Measurements from ENCODE around the gene NPAS3. TPM values are rescaled to one million over a fixed set of nuclear protein-coding genes. Genes with fewer than 3 reads are reported as not detected.

NPAS3 gene
- total and polyA plus RNA-seq, 2 of the 8 experiments (the other 6 are each of a cell fraction or from before 2014, with no cell fraction given): 0.11 to 0.60 TPM

DNA sequence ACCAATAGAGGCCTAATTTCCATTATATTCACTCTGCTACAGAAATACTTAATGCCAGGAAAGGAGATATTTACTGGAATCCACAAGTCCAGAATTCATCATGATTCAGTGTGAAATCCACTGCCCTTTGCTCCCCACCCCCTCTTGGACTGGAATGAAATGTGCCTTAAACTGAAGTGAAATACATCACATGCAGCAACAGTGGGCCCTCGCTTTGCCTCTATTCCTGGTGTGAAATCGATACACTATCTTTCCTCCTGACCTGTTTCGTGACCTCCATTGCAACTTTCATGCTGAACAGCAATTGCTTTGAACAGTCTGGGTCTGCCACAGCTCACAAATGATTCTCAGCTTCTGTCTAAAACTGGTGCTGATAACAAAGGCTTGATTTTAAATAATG is 100.6 kb downstream of the NPAS3 start (continued):
- TF ChIP-seq, protein P1, sequence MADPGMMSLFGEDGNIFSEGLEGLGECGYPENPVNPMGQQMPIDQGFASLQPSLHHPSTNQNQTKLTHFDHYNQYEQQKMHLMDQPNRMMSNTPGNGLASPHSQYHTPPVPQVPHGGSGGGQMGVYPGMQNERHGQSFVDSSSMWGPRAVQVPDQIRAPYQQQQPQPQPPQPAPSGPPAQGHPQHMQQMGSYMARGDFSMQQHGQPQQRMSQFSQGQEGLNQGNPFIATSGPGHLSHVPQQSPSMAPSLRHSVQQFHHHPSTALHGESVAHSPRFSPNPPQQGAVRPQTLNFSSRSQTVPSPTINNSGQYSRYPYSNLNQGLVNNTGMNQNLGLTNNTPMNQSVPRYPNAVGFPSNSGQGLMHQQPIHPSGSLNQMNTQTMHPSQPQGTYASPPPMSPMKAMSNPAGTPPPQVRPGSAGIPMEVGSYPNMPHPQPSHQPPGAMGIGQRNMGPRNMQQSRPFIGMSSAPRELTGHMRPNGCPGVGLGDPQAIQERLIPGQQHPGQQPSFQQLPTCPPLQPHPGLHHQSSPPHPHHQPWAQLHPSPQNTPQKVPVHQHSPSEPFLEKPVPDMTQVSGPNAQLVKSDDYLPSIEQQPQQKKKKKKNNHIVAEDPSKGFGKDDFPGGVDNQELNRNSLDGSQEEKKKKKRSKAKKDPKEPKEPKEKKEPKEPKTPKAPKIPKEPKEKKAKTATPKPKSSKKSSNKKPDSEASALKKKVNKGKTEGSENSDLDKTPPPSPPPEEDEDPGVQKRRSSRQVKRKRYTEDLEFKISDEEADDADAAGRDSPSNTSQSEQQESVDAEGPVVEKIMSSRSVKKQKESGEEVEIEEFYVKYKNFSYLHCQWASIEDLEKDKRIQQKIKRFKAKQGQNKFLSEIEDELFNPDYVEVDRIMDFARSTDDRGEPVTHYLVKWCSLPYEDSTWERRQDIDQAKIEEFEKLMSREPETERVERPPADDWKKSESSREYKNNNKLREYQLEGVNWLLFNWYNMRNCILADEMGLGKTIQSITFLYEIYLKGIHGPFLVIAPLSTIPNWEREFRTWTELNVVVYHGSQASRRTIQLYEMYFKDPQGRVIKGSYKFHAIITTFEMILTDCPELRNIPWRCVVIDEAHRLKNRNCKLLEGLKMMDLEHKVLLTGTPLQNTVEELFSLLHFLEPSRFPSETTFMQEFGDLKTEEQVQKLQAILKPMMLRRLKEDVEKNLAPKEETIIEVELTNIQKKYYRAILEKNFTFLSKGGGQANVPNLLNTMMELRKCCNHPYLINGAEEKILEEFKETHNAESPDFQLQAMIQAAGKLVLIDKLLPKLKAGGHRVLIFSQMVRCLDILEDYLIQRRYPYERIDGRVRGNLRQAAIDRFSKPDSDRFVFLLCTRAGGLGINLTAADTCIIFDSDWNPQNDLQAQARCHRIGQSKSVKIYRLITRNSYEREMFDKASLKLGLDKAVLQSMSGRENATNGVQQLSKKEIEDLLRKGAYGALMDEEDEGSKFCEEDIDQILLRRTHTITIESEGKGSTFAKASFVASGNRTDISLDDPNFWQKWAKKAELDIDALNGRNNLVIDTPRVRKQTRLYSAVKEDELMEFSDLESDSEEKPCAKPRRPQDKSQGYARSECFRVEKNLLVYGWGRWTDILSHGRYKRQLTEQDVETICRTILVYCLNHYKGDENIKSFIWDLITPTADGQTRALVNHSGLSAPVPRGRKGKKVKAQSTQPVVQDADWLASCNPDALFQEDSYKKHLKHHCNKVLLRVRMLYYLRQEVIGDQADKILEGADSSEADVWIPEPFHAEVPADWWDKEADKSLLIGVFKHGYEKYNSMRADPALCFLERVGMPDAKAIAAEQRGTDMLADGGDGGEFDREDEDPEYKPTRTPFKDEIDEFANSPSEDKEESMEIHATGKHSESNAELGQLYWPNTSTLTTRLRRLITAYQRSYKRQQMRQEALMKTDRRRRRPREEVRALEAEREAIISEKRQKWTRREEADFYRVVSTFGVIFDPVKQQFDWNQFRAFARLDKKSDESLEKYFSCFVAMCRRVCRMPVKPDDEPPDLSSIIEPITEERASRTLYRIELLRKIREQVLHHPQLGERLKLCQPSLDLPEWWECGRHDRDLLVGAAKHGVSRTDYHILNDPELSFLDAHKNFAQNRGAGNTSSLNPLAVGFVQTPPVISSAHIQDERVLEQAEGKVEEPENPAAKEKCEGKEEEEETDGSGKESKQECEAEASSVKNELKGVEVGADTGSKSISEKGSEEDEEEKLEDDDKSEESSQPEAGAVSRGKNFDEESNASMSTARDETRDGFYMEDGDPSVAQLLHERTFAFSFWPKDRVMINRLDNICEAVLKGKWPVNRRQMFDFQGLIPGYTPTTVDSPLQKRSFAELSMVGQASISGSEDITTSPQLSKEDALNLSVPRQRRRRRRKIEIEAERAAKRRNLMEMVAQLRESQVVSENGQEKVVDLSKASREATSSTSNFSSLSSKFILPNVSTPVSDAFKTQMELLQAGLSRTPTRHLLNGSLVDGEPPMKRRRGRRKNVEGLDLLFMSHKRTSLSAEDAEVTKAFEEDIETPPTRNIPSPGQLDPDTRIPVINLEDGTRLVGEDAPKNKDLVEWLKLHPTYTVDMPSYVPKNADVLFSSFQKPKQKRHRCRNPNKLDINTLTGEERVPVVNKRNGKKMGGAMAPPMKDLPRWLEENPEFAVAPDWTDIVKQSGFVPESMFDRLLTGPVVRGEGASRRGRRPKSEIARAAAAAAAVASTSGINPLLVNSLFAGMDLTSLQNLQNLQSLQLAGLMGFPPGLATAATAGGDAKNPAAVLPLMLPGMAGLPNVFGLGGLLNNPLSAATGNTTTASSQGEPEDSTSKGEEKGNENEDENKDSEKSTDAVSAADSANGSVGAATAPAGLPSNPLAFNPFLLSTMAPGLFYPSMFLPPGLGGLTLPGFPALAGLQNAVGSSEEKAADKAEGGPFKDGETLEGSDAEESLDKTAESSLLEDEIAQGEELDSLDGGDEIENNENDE (IDR thresholded peaks at IDR 0.05; ENCODE audit: insufficient replicate concordance, low read length): no peak
- TF ChIP-seq RAD21 (IDR thresholded peaks at IDR 0.05 in 1 of 2, conservative IDR thresholded peaks at IDR 0.05 in 1 of 2; ENCODE audit: low read depth in 2 of 2, low read length in 2 of 2) (no peak), RFX5 (IDR thresholded peaks at IDR 0.05; ENCODE audit: borderline replicate concordance, low read depth, low read length) (no peak), HDAC2 (IDR thresholded peaks at IDR 0.05; ENCODE audit: borderline replicate concordance in 1 of 2, low read depth in 2 of 2, low read length in 2 of 2) (no peak)

Data from H1 (cell line).